Cardiac muscle cell (in vitro differentiated cells and primary cell): ENCODE data around the gene LRP2. TPM values are rescaled to one million over a fixed set of nuclear protein-coding genes. Genes with fewer than 3 reads are reported as not detected.

Experiments used
- DNase-seq, 2 donors: peaks; one replicate each; pipeline versions ENCODE4 v3.0.0 to v3.0.0-alpha.2; 2010 to 2017; ENCODE audit warnings: low read depth in 1 of 2, low spot score in 1 of 2
- H3K27ac ChIP-seq: fragments of 200-600 bp; sonication (generic); 2 replicates; pipeline ENCODE4 v1.5.1; 2016
- H3K27me3 ChIP-seq: fragments of 200-600 bp; sonication (generic); 2 replicates; pipeline ENCODE4 v1.6.0; 2016; ENCODE audit warnings: control low read depth
- H3K36me3 ChIP-seq: fragments of 200-600 bp; sonication (generic); 2 replicates; pipeline ENCODE4 v1.5.1; 2016; ENCODE audit warnings: control low read depth
- H3K4me1 ChIP-seq: fragments of 200-600 bp; sonication (generic); 2 replicates; pipeline ENCODE4 v1.8.1; 2017; ENCODE audit warnings: low read depth, mild to moderate bottlenecking, mixed run types
- H3K4me3 ChIP-seq: fragments of 200-600 bp; sonication (generic); 2 replicates; pipeline ENCODE4 v1.5.1; 2016; ENCODE audit warnings: mild to moderate bottlenecking
- H3K9me3 ChIP-seq: fragments of 200-600 bp; sonication (generic); 2 replicates; pipeline ENCODE4 v1.5.1; 2017; ENCODE audit warnings: low read depth, mild to moderate bottlenecking, control low read depth
- polyA plus RNA-seq: library from polyadenylated mRNA; unstranded; fragments of >200 nt; fragmentation: Nextera tagmentation; extraction: Ambion mirVana; gene quantifications from 2 replicates; pipeline ENCODE4 v1.2.1, GENCODE V29; 2016
- total RNA-seq: library from RNA; depleted of rRNA; stranded (reverse); fragments of >200 nt; gene quantifications from 2 replicates; pipeline ENCODE4 v1.2.3, GENCODE V29; 2016
- TF ChIP-seq, protein P1 (sequence below): IDR thresholded peaks from 2 replicates; pipeline ENCODE4 v1.5.1; 2012; ENCODE audit warnings: low read depth, mild to moderate bottlenecking, low read length

Gene LRP2
- total and polyA plus RNA-seq, 2 experiments from 2014 or later, result 1.5 to 1.7 TPM

DNA sequence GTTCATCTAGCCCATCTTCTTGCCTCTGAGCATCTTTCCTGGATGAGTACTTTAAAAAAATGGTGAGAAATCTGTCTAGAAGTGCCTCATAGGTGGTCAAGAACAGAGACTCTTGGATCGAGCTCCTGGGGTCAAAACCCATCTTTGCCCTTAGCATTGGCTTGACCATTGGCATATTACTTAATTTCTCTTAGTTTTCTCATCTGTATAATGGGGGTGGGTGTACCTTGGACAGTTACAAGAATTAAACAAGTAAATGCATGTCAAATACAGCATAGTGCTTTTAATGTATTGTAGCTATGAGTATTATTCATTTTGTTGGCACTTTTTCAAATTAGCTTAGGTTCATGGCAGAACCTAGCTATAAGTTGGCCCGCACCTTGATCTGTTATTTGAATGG, 256.2 kb downstream of the LRP2 start:
- Histone ChIP-seq H3K9me3 (no peaks in the 10 kb centered on the region), H3K27me3 (no peaks in the 10 kb centered on the region), H3K27ac (no peak overlapping the region), H3K4me1 (peaks cover 33% of the 10 kb centered on the region), H3K36me3 (no peaks in the 10 kb centered on the region), H3K4me3 (no peak overlapping the region)
- no peak for DNase-seq
- TF ChIP-seq, protein P1, sequence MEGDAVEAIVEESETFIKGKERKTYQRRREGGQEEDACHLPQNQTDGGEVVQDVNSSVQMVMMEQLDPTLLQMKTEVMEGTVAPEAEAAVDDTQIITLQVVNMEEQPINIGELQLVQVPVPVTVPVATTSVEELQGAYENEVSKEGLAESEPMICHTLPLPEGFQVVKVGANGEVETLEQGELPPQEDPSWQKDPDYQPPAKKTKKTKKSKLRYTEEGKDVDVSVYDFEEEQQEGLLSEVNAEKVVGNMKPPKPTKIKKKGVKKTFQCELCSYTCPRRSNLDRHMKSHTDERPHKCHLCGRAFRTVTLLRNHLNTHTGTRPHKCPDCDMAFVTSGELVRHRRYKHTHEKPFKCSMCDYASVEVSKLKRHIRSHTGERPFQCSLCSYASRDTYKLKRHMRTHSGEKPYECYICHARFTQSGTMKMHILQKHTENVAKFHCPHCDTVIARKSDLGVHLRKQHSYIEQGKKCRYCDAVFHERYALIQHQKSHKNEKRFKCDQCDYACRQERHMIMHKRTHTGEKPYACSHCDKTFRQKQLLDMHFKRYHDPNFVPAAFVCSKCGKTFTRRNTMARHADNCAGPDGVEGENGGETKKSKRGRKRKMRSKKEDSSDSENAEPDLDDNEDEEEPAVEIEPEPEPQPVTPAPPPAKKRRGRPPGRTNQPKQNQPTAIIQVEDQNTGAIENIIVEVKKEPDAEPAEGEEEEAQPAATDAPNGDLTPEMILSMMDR, result no peak

DNA sequence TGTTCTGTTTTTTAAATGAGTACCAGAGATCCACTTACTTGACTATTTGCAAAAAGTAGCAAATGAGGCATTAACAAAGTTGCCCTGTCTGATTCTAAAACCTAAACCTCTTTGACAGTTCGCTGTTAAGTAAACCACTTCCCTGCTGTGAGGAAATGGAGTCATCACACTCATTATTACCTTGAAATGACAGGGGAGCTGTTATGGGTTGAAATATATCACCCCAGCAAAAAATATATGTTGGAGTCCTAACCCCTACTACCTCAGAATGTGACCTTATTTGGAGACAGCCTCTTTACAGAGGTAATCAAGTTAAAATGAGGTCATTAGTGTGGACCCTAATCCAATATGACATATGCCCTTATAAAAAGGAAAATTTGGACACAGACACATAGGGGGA, 256.9 kb downstream of the LRP2 start:
- Histone ChIP-seq H3K36me3 (no peaks in the 10 kb centered on the region), H3K9me3 (no peaks in the 10 kb centered on the region), H3K4me1 (peaks cover 38% of the 10 kb centered on the region), H3K27ac (no peak overlapping the region), H3K27me3 (no peaks in the 10 kb centered on the region), H3K4me3 (no peak overlapping the region)
- TF ChIP-seq, protein P1, result no peak
- no peak for DNase-seq

DNA sequence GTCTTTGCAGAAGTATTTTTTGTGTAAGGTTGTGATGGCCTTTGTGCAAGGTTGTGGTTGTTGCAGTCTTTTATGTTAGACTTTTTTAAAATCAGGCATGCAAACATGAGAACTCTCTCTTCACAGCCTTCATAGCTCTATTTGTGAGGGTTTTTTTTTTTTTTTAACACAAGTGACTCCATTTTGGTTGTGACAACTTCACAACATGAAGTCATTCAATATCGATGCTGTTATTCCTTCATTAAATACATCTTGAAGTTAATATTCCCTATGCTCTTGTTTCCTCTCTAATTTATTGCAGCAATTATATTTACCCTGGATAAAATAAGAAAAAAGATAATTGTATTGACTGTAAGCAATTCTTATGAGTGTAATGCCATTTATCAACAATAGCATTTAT, 257.5 kb downstream of the LRP2 start:
- Histone ChIP-seq H3K4me3 (no peak overlapping the region), H3K36me3 (no peaks in the 10 kb centered on the region), H3K9me3 (no peaks in the 10 kb centered on the region), H3K4me1 (peaks cover 45% of the 10 kb centered on the region), H3K27me3 (no peaks in the 10 kb centered on the region), H3K27ac (no peak overlapping the region)
- DNase-seq, result no peak
- TF ChIP-seq, protein P1, result no peak

DNA sequence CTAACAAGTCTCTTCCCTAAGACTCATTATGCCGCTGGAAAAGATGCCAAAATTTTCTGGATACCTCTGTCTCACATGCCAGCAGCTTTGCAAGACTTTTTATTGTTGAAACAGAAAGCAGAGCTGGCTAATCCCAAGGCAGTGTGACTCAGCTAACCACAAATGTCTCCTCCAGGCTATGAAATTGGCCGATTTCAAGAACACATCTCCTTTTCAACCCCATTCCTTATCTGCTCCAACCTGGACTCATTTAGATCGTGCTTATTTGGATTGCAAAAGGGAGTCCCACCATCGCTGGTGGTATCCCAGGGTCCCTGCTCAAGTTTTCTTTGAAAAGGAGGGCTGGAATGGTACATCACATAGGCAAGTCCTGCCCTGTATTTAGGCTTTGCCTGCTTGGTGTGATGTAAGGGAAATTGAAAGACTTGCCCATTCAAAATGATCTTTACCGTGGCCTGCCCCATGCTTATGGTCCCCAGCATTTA, 266.7 kb downstream of the LRP2 start:
- H3K27me3 ChIP-seq, result no peaks in the 10 kb centered on the region
- H3K4me1 ChIP-seq, result peaks cover 21% of the 10 kb centered on the region
- no peaks in the 10 kb centered on the region for H3K36me3 ChIP-seq
- DNase-seq, result peak in 1 of 2 donors; percentile 97
- H3K4me3 ChIP-seq, result no peak overlapping the region
- no peak overlapping the region for H3K27ac ChIP-seq
- no peaks in the 10 kb centered on the region for H3K9me3 ChIP-seq
- TF ChIP-seq, protein P1, result no peak

DNA sequence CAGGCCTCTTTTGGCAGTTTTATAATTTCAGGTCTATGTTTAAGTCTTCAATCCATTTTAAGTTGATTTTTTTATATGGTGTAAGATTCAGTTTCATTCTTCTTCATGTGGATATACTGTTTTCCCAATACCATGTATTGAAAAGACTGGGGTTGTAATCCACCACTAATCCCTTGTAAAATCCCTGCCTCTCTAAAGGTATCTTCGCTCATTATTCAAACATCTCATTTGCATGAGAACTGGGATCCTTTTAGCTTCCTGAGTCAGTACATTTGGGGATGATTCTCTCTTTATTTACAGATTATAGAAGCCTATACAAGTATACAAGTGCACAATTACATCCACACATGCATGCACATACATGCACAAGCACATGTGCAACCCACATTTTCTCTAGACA, 267.7 kb downstream of the LRP2 start:
- Histone ChIP-seq H3K36me3 (no peaks in the 10 kb centered on the region), H3K9me3 (no peaks in the 10 kb centered on the region), H3K27ac (no peak overlapping the region), H3K27me3 (no peaks in the 10 kb centered on the region), H3K4me1 (peaks cover 18% of the 10 kb centered on the region), H3K4me3 (no peak overlapping the region)
- DNase-seq, result no peak
- TF ChIP-seq, protein P1, result no peak

DNA sequence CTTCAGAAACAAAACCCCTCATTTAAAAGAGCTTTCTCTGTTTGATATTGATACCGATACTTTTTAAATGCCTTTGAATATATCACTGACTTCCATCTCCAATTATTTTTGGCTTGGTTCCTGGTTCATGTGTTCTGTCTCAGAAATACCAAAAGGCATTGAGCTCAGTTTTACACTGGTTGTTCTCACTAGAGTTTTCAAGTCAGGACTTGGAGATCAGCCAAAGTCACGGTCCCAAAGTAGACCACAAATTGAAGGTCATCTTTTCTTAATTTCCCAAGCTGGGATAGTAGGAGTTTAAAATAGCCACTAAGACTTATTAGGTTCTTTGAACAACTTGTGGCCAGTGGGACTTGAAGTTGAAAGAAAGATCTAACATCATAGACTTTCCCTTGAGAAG, 268.8 kb downstream of the LRP2 start:
- H3K27ac ChIP-seq, result no peak overlapping the region
- no peak overlapping the region for H3K4me3 ChIP-seq
- H3K27me3 ChIP-seq, result no peaks in the 10 kb centered on the region
- no peaks in the 10 kb centered on the region for H3K36me3 ChIP-seq
- no peak for DNase-seq
- H3K4me1 ChIP-seq, result peaks cover 28% of the 10 kb centered on the region
- no peaks in the 10 kb centered on the region for H3K9me3 ChIP-seq
- TF ChIP-seq, protein P1, result no peak
